HG02759 (cell line): ENCODE measurements around the gene RPTOR.
A peak's percentile ranks its signal among the peaks of the same experiment; 100 is the strongest.
"Not testable (repeated sequence)": the region's sequence is repeated elsewhere in the genome, so short reads cannot be mapped to it uniquely, and the experiment has no call there.

Source experiments
- ATAC-seq: cut with Tn5 transposase; IDR thresholded peaks from one replicate; pipeline ENCODE4 v1.9.1; 2021; ENCODE audit warnings: mild to moderate bottlenecking, moderate library complexity; ENCODE audit not compliant: unreplicated experiment

The RPTOR gene

GRCh38 chr17:80737106-80738019, 192.7 kb downstream of the RPTOR start:
- ATAC-seq, result peak; percentile 78

DNA sequence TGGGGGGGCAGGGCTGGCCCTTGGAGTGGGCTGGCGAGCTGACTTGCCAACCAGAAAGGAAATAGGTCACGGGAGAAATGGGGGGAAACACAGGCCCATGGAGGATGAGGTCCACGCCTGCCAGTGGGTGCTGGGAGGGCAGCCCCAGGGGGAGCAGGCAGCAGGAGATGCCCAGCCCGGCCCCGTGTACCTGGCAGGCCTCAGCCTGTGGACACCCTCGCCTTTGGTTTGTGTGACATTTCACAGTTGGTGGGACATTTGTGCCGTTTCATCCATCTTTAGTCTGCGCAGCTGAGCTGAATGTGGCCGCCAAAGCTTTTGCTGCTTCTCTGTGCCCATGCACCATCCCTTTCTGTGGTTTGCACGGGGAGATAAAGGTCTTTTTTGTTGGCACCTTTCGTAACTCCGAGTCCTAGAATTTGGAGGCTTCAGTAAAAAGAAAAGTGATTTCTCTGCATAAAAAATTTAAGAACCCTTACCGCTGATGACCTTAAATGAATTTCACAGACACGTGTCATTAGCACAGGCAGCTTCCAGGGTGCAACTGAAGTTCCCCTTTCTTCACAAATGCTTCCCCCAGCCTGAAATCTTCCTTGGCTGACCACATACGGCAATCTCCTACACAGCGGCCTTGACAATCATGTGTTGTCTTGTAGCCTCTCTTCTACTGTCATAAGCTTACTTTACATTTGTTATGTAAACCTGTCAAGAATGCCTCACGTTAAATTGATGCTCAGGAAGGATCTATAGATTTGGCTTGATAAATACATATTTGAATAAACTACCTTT, 193.6 kb downstream of the RPTOR start:
- ATAC-seq, result no peak

DNA sequence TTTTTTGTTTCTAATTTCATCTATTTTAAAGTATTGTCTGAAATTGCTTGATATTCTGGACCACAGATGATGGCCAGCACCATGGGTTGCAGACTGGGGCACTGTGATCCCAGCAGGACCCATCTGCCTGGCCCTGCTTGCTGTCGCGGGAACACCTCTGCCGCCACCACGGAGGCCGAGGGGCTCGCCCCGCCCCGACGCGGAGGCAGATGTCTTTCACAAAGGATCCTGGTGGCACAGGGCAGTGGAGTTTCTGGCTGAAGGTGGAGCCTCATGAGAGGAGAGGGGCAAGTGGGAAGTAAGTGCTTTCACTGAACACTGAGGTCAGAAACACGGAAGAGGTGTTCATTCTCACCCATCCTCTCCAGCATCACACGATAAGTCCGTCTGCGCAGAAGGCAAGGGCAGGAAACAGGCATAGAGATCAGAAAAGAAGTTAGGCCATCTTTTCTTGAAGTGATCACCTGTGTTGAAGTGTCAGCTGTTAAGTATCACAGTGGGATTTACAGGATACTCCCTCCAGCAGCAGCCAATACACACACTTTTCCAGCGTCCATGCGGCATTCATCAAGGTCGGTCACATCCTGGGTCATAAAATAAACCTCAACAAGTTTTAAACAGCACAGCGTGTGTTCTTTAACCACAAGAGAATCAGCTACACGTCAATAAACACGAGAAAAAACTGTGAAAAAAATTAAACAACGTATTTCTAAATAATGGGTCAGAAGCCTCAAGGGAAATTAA, 194.5 kb downstream of the RPTOR start:
- no peak for ATAC-seq

GRCh38 chr17:80740141-80740540, 195.5 kb downstream of the RPTOR start:
- ATAC-seq, result no peak

DNA sequence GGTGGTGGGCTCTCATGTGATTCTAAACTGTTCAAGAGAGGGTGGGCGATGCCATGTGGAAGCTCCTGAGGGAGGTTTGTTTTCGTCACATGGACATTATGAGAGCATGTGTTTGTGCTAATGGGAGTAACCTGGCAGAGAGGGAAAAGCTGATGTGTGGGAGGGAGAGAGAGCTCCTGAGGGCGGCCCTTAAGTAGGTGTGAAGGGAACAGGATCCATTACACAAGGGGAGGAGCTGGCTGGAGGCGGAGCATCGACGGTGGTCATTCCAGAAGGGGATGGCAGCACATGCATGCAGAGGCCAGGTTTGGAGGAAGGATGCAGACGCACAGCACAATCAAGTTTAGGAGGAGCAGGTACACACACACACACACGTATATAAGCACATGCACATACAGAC, 197.5 kb downstream of the RPTOR start:
- ATAC-seq, result no peak

- ATAC-seq, result no peak
These were observed 198.0 kb downstream of the RPTOR start for GRCh38 chr17:80742581-80743180.

DNA sequence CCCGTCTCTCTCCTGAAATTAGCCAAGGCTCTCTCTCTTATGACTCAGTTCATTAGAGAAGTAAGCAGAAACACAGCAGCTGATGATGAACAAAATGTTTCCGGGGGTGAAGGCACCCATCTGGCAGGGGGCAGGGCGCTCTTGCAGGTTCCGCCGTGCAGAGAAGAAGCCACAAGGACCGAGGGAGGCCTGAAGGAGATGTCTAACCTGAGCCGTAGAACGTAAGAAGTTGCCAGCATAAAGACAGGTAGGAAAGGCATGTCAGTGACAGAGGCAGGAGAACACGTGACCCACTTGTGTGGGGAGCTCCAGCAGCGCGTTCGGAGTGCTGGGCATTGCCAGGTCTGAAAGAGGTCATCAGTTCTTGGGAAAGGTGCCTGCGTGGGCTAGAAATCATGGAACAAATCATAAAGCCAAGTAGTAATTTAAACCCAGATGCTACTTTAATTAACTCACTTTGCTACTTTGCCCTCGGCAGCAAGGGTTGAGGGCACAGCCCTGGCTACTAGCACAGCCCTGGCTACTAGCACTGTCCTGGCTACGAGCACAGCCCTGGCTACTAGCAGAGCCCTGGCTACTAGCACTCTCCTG, 198.6 kb downstream of the RPTOR start:
- ATAC-seq, result no peak

DNA sequence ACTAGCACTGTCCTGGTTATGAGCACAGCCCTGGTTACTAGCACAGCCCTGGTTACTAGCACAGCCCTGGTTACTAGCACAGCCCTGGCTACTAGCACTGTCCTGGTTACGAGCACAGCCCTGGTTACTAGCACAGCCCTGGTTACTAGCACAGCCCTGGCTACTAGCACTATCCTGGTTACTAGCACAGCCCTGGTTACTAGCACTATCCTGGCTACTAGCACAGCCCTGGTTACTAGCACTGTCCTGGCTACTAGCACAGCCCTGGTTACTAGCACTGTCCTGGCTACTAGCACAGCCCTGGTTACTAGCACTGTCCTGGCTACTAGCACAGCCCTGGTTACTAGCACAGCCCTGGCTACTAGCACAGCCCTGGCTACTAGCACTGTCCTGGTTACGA, 199.3 kb downstream of the RPTOR start:
- ATAC-seq, result not testable (repeated sequence)

DNA sequence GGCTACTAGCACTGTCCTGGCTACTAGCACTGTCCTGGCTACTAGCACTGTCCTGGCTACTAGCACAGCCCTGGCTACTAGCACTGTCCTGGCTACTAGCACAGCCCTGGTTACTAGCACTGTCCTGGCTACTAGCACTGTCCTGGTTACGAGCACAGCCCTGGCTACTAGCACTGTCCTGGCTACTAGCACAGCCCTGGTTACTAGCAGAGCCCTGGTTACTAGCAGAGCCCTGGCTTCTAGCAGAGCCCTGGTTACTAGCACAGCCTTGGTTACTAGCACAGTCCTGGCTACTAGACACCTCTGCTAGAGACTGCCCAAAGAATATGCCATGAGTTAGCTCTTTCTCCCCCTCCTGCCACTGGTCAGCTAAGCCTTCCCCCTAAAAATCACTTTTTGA, 200.1 kb downstream of the RPTOR start:
- ATAC-seq, result not testable (repeated sequence)

- no peak for ATAC-seq
These were observed 200.5 kb downstream of the RPTOR start for GRCh38 chr17:80745183-80745582.

DNA sequence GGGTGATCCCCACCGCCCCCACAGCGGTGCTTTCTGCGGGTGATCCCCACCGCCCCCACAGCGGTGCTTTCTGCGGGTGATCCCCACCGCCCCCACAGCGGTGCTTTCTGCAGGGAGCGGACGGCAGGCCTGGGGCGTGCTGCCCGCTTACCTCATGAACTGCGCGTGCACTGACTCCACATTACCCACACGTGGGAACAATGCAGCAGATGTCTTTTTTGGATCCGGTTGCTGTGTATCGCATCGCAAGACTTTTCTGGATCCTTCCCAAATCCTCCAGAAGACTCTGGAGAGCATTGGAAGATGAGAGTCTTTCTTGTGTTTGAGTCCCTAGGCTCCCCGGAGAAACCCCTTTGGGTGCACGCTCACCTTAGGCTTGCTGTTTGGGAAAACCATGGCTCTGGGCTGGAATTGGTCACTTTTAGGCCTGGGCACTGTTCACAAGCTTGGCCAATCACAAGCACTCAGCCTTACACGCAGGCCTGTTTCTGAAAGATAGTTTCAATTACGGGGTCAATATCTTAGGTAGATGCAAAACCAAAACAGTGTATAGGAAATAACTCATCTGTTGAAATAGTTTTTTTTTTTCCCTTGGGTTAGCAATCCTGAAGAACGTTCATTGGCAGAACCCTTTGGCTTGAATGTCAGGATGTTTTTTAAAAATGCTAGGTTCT, 201.8 kb downstream of the RPTOR start:
- ATAC-seq, result no peak

GRCh38 chr17:80747469-80747868, 202.8 kb downstream of the RPTOR start:
- no peak for ATAC-seq

GRCh38 chr17:80749611-80750010, 205.0 kb downstream of the RPTOR start:
- ATAC-seq, result no peak

- ATAC-seq, result no peak
These were observed 205.6 kb downstream of the RPTOR start for GRCh38 chr17:80750263-80750662.

DNA sequence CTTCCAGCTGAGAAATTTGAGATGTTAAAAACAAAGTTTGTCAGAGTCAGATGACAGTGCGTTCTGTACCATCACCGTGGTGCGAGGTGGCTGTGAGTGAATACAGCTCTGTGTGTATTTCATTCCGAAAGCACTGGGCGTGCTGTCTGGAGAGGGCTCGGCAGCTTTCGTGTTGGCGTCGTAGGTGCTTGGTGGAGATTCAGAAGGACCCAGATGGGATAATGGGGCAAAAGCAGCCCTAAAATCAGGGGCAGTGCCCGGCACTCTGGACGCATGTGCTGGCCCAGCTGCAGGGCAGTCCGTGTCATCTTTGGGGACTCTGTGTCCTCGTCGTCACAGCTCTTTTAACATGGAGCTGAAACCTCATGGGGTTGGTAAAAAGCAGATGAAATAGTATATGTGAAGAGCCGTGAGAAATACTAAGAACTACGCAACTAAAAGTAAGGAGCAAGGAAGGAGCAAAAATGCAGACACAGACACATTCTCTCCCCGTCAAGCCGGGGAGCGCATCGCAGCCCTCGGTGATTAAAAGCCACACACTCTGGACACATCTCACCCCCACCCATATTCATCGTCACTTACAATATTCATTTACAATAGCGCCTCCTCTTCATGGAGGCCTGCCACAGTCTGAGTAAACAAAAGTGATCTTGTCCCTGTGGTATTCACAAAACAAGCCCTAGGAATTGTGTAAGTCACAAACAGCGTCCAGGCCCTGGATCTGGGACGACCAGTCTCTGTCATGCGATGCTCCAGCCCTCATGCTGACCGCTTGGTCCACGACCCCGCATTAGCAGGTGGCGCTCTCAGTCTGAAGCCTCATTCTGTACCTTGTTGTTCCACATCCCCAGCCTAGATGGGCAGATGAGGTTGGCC, 206.7 kb downstream of the RPTOR start:
- ATAC-seq, result no peak

DNA sequence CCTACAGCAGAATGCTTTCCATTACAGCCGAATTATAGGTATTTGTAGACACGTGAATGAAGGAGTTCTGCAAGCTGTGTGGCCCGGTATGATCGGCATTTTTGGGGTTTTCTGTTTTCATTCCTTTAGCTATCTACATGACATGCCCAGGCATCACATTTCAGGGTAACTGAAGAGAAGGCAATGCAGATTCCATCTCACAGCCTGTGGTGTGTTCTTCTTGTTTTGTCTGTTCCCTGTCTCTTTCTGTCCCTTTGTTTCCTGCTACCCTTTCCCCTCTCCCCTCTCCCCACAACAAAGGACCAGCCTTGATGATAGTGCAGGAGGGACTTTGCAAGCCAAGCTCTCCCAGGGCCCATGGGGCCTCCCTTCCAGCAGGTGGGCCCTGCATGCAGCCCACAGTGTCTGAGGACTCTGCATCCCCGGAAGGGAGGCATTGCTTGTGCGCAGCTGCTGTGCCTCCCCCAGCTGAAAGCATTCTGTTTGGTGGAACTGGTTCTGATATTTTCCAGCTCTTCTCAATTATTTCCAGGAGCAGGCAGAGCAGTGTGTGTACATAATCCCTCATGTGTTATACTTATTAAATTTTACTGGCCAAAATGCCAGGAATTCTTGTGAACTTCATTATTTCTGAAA, 207.4 kb downstream of the RPTOR start:
- ATAC-seq, result no peak

DNA sequence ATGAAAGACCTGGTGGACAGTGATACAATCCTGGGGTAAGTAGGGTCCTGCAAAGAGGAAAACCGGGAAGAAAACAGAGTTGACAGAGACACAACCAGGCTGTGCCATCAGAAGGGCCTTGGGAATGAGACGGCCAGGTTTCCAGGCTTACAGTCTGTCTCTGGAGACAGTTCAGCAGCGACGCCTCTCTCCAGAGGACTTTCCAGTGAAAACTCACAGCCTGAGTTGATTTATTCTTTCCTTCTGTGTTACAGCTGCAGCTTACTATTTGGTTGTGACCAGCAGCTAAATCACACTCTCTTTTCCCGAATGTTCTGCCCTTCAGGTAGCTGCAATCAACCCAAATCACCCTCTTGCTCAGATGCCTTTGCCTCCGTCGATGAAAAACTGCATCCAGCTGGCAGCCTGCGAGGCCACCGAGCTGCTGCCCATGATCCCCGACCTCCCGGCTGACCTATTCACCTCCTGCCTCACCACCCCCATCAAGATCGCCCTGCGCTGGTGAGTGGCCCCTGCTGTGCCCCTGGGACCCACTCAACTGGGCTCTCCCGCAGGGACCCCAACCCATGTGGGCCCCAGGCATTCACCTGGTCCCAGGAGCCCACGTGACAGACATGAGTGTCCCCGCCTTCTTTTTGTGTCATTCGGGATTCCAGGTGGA, 209.2 kb downstream of the RPTOR start:
- no peak for ATAC-seq

DNA sequence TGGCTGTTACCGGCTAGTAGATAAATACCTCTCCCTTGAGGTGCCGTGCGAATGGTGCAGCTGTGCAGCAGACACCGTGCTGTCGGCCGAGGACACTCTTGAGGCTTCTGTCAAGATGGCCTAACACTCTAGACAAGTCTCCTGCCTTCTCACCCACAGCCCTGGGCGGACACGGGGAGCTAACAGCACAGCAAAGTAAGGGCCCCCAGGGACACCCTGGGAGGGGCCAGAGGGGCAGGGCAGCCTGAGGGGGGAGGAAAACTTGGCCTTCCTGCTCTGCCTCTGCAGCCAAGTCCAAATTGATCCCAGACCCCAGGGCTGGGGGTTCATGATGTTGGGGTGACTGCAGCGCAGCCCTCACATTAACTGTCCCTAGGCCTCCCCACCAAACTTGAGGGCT, 210.2 kb downstream of the RPTOR start:
- no peak for ATAC-seq
